ENCODE results near the gene ZSWIM4.

Gene ZSWIM4

DNA sequence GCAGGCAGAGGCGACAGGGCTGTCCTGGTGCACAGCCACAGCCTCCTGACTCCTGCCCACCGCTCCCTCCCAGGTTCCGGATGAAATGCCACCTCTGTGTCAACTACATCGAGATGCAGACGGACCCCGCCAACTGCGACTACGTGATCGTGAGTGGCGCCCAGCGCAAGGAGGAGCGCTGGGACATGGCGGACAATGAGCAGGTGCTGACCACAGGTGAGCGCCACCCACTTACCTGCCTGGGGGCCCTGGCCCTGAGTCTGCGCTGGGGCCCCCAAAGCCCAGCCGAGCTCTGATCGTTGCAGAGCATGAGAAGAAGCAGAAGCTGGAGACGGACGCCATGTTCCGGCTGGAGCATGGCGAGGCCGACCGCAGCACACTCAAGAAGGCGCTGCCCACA is 36.4 kb upstream of the ZSWIM4 start:
- no peak overlapping the region for H3K27ac ChIP-seq
- TF ChIP-seq, protein P1, sequence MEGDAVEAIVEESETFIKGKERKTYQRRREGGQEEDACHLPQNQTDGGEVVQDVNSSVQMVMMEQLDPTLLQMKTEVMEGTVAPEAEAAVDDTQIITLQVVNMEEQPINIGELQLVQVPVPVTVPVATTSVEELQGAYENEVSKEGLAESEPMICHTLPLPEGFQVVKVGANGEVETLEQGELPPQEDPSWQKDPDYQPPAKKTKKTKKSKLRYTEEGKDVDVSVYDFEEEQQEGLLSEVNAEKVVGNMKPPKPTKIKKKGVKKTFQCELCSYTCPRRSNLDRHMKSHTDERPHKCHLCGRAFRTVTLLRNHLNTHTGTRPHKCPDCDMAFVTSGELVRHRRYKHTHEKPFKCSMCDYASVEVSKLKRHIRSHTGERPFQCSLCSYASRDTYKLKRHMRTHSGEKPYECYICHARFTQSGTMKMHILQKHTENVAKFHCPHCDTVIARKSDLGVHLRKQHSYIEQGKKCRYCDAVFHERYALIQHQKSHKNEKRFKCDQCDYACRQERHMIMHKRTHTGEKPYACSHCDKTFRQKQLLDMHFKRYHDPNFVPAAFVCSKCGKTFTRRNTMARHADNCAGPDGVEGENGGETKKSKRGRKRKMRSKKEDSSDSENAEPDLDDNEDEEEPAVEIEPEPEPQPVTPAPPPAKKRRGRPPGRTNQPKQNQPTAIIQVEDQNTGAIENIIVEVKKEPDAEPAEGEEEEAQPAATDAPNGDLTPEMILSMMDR (IDR thresholded peaks at IDR 0.05) = no peak
- DNase-seq (ENCODE audit: low spot score) = no peak
- no peak overlapping the region for H3K4me3 ChIP-seq

DNA sequence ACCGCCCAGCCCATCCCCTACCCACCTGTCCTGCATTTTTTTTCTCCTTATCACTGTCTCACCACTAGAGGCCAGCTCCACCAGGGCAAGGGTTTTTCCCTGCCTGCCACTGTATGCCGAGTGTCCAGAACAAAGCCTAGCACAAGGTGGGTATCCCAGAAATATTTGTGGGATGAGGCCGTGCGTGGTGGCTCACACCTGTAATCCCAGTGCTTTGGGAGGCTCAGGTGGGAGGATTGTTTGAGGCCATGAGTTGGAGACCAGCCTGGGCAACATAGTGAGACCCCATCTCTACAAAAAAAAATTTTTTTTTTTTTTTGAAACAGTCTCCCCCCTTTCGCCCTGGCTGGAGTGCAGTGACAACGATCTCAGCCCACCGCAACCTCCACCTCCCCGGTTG is 33.8 kb upstream of the ZSWIM4 start:
- Histone ChIP-seq H3K4me3 (no peak overlapping the region), H3K27ac (no peak overlapping the region)
- TF ChIP-seq, protein P1 (IDR thresholded peaks at IDR 0.05) = no peak
- DNase-seq (ENCODE audit: low spot score) = no peak

DNA sequence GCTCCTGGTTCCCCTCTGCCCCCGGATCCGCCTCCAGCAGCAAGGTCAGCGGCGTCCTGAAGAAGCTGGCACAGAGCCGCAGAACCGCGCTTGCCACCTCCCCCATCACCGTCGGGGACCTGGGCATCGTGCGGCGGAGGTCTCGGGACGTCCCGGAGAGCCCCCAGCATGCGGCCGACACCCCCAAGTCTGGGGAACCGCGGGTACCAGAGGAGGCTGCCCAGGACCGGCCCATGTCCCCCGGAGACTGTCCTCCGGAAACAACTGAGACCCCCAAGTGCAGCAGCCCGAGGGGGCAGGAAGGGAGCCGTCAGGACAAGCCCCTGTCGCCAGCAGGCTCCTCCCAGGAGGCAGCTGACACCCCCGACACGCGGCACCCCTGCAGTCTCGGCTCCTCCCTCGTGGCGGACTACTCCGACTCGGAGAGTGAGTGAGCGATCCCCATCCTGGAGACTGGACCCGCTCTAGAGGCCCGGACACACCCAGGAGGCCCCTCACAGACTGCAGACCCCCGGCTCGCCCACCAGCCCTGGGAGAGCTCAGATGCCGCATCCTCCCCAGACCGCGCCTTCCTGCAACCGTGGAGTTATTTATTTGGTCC is 32.5 kb upstream of the ZSWIM4 start:
- no peak overlapping the region for H3K4me3 ChIP-seq
- TF ChIP-seq, protein P1 (IDR thresholded peaks at IDR 0.05) = no peak
- no peak overlapping the region for H3K27ac ChIP-seq
- no peak for DNase-seq (ENCODE audit: low spot score)

DNA sequence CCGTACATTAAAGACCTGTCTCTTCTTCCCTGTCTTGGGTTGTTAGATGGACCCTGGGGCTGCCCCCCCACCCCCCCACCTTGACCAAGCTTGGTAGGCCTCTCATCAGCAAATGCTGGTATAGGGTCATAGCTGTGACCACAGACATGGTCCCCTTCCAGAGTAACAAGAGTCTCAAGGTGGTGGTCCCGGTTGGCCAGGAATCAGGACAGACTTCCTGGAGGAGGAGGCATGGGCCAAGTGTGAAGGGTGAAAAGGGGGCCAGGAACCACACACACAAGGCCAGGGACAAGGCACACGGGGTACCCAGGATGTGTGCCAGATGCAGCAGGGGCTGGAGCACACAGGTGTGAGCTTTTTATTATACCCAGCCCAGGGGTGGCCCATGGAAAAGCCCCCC is 32.0 kb upstream of the ZSWIM4 start:
- DNase-seq (ENCODE audit: low spot score) = no peak
- TF ChIP-seq, protein P1 (IDR thresholded peaks at IDR 0.05) = no peak
- Histone ChIP-seq H3K4me3 (no peak overlapping the region), H3K27ac (no peak overlapping the region)

DNA sequence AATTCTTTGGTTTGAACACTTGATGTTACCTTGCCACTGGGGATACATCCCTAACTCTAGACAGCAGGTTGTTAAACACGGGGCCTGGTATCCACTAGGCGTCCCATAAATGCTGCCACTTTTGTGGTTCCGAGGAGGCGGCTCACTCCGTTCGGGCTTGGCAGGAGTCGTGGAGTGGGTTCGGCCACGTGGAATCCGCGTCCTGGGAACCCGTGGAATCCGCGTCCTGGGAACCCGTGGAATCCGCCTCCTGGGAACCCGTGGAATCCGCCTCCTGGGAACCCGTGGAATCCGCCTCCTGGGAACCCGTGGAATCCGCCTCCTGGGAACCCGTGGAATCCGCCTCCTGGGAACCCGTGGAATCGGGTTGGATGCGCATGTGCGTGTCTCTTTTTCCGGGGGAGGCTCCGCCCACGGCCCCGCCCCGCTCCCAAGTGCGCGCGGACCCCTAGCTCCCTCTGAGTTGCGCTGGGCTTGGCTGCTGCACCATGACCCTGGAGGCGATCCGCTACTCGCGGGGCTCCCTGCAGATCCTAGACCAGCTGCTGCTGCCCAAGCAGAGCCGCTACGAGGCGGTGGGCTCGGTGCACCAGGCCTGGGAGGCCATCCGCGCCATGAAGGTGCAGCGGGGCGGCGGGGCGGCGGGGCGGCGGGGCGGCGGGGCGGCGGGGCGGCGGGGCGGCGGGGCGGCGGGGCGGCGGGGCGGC is 31.0 kb upstream of the ZSWIM4 start, which contains the start of gene MRI1:
Gene MRI1 (plus strand): TSS at position 422 of the 707 bp plus-strand sequence. CDS start 67 bp downstream, at position 489.
- peak within 1 kb of the TSS; percentile 78 to 91 for H3K27ac ChIP-seq
- TF ChIP-seq, protein P1 (IDR thresholded peaks at IDR 0.05) = no peak

DNA sequence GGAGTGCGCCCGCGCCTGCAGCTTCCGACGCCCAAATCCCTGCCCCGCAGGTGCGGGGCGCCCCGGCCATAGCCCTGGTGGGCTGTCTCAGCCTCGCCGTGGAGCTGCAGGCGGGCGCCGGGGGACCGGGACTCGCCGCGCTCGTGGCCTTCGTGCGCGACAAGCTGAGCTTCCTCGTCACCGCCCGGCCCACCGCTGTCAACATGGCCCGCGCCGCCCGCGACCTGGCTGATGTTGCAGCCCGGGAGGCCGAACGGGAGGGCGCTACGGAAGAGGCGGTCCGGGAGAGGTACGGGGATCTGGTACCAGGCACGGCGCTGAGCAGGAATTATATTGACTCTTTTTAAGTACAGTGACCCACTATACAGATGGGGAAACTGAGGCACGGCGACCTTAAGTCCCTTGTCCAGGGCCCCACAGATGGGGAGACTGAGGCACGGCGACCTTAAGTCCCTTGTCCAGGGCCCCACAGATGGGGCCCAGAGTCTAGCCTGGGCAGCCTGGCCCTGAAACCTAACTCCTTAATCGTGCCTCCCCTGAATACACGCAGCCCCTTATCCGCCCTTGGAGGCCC is 30.3 kb upstream of the ZSWIM4 start:
- Histone ChIP-seq H3K27ac (peak overlapping the region; percentile 78 to 91), H3K4me3 (peak overlapping the region; percentile 98)
- TF ChIP-seq, protein P1 (IDR thresholded peaks at IDR 0.05) = no peak
- DNase-seq (ENCODE audit: low spot score) = no peak

More for the DNA sequence above, 31.0 kb upstream of the ZSWIM4 start, which contains the start of gene MRI1:
- peak within 1 kb of the TSS; percentile 98 for H3K4me3 ChIP-seq
- peak; percentile 87 for DNase-seq (ENCODE audit: low spot score)

Data from coronary artery (tissue), 2 donors.